GM18505 (cell line): Measurements from ENCODE around the gene PDE4D.

ENCODE experiments used
- ATAC-seq: cut with Tn5 transposase; IDR thresholded peaks from one replicate; pipeline ENCODE4 v1.9.1; 2021; ENCODE audit not compliant: unreplicated experiment
- POLR2A ChIP-seq: IDR thresholded peaks from 4 replicates; pipeline ENCODE4 v1.6.1; 2011; ENCODE audit warnings: borderline replicate concordance; ENCODE audit not compliant: insufficient read depth, insufficient read length; ENCODE audit errors: extremely low read depth

The PDE4D gene

GRCh38 chr5:59184769-59185168 is 708.8 kb downstream of the PDE4D start:
- no peak for TF ChIP-seq POLR2A
- ATAC-seq, result no peak

GRCh38 chr5:59182760-59183159 is 710.8 kb downstream of the PDE4D start:
- no peak for TF ChIP-seq POLR2A
- ATAC-seq, result no peak

- TF ChIP-seq POLR2A, result no peak
- peak; percentile 90 for ATAC-seq
Observed at GRCh38 chr5:59180515-59180914, 713.0 kb downstream of the PDE4D start.

GRCh38 chr5:59179704-59180103 is 713.8 kb downstream of the PDE4D start:
- TF ChIP-seq POLR2A, result no peak
- no peak for ATAC-seq

- TF ChIP-seq POLR2A, result no peak
- ATAC-seq, result no peak
Observed at GRCh38 chr5:59178482-59178881, 715.0 kb downstream of the PDE4D start.

DNA sequence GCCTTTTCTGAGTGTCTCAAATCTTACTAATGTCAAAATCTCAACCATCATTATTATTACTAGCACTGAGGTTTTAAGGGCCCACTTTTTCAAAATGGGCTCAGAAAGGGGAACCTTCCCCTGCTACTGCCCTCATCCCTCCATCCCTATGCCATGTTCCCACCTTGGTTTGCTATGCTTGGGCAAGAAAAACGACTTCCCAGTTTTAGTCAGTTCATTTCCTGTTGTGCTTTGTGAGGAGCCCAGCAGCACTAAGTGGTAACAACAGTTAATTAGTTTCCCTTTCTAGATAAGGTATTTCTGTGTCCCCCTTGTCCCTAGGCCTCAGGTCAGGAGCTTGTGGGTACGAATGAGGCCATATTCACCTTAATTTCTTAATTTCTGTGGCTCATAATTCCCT is 715.5 kb downstream of the PDE4D start:
- no peak for ATAC-seq
- TF ChIP-seq POLR2A, result no peak

- TF ChIP-seq POLR2A, result no peak
- ATAC-seq, result no peak
Observed at GRCh38 chr5:59177644-59178043, 715.9 kb downstream of the PDE4D start.

DNA sequence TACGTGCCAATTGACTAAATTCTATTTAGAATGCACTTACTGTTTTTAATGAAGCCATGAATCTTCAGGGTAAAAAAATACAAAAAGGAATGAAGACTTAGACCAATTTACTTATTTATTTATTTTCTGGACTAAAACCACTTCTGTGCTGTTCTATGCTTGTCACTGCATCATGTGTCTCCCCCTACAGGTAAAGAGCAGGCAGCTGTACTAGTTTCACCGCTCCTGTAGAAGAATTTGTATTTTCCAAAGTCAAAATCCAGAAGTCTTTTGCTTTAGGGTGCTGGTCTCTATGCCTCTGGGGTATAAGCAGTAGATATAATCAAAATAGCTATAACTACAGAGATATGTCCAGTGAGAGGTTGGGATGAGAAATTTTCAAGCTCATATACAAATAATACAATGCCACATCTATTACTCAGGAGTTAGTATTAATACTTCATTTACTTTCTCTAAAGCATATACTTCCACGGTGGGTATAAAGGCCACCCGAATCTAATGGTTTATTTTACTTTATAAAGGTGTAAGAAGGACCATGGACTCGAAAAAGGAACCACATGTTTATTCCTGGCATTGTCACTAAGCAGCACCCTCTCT is 719.2 kb downstream of the PDE4D start:
- TF ChIP-seq POLR2A, result no peak
- ATAC-seq, result no peak

GRCh38 chr5:59173578-59173977 is 719.9 kb downstream of the PDE4D start:
- no peak for ATAC-seq
- no peak for TF ChIP-seq POLR2A

GRCh38 chr5:59171131-59171530 is 722.4 kb downstream of the PDE4D start:
- no peak for TF ChIP-seq POLR2A

GRCh38 chr5:59169768-59170150 is 723.8 kb downstream of the PDE4D start:
- no peak for TF ChIP-seq POLR2A
- ATAC-seq, result no peak

More at GRCh38 chr5:59171131-59171530, 722.4 kb downstream of the PDE4D start:
- ATAC-seq, result no peak

- ATAC-seq, result no peak
- TF ChIP-seq POLR2A, result no peak
Observed at GRCh38 chr5:59169081-59169767, 724.3 kb downstream of the PDE4D start.

DNA sequence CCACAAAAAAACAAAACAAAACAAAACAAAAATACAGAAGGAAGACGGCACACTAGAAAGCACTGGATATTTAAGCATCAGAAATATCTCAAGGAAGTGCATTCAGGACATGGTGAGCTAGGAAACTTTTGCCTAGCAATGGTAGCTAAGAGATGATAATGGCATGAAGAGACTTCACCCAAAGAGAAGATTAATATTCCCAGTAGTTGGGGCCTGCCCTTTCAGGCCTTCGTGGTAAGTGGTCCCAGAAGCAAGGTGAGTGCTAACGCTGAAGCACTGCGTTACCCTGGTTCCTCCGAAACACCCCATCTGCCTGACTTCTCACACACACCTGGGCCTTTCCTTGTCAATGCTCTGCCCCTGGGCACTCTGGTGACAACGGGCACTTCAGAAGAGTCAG is 725.5 kb downstream of the PDE4D start:
- no peak for ATAC-seq
- no peak for TF ChIP-seq POLR2A

DNA sequence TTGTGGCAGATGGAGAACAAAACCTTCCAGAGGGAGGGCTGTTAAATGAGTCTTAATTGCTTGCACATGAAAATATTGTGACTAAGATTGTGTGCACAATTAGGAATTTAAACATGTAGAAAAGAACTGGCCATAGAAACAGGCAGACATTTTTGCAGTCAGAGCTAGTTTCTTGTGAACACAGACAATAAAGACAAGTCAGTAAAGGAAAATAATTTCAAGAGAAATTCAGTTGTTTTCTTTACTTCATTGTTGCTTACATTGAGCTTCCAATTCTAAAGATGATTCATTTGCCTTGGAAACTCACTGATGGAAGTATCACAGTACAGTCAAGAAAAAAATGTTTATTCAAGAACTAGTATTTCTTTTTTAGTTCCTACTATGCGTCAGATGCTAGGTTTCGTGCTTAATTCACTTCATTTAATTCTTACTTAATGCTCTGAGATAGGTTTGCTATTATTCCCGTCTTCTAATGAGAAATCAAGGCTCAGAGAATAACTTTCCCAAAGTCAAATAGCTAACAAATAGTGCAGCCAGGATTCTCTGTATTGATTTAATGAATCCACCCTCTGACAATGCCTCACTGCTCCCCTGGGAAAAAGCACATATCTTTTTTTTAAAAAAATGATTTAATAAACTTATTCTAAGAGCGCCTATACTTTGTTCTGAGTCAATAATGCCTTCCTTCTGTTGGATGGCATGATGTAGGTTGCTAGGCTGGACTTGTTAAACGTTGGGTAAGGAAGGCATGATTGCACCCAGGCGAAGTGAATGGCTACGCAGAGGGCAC is 729.3 kb downstream of the PDE4D start:
- ATAC-seq, result no peak

GRCh38 chr5:59161221-59162105 is 732.1 kb downstream of the PDE4D start:
- no peak for ATAC-seq
- no peak for TF ChIP-seq POLR2A

More for the DNA sequence above, 729.3 kb downstream of the PDE4D start:
- no peak for TF ChIP-seq POLR2A
